Liver (tissue), 9 donors: ENCODE results near the gene AIMP1. TPM values are rescaled to one million over a fixed set of nuclear protein-coding genes. Genes with fewer than 3 reads are reported as not detected.

Source experiments
- DNase-seq: peaks from one replicate; pipeline ENCODE4 v3.0.0-alpha.2; 2017; ENCODE audit warnings: low spot score
- H3K27ac ChIP-seq, 2 donors: one replicate each; pipeline ENCODE4 v1.7.0; 2013; ENCODE audit warnings: inconsistent platforms in 2 of 2, low read length in 2 of 2, control low read depth in 1 of 2, low read depth in 1 of 2, mild to moderate bottlenecking in 1 of 2
- H3K27me3 ChIP-seq, 4 donors: one replicate each; pipeline versions ENCODE4 v1.6.1 to v1.7.0; 2013; ENCODE audit warnings: low read length in 3 of 4, inconsistent platforms in 1 of 4, mild to moderate bottlenecking in 1 of 4, moderate library complexity in 1 of 4; ENCODE audit not compliant: control insufficient read depth in 4 of 4, insufficient read depth in 4 of 4
- H3K36me3 ChIP-seq, 4 donors: one replicate each; pipeline versions ENCODE4 v1.6.1 to v1.7.0; 2013; ENCODE audit warnings: low read length in 3 of 4, mild to moderate bottlenecking in 3 of 4, low read depth in 1 of 4, moderate library complexity in 1 of 4; ENCODE audit not compliant: control insufficient read depth in 4 of 4, insufficient read depth in 3 of 4
- H3K4me1 ChIP-seq, 4 donors: one replicate each; pipeline versions ENCODE4 v1.6.1 to v1.7.0; 2013; ENCODE audit warnings: low read length in 3 of 4, mild to moderate bottlenecking in 3 of 4, moderate library complexity in 1 of 4; ENCODE audit not compliant: control insufficient read depth in 4 of 4, insufficient read depth in 4 of 4
- H3K4me3 ChIP-seq, 3 donors: one replicate each; pipeline versions ENCODE4 v1.6.1 to v1.7.0; 2013; ENCODE audit warnings: low read length in 3 of 3, control low read depth in 1 of 3, low read depth in 1 of 3, mild to moderate bottlenecking in 1 of 3
- H3K9ac ChIP-seq, 2 donors: one replicate each; pipeline ENCODE4 v1.7.0; 2013; ENCODE audit warnings: low read length in 2 of 2, mild to moderate bottlenecking in 2 of 2, moderate library complexity in 2 of 2, control low read depth in 1 of 2, low read depth in 1 of 2
- H3K9me3 ChIP-seq, 4 donors: one replicate each; pipeline versions ENCODE4 v1.6.1 to v1.7.0; 2013; ENCODE audit warnings: low read length in 3 of 4; ENCODE audit not compliant: control insufficient read depth in 4 of 4
- ATF3 ChIP-seq: IDR thresholded peaks from 2 replicates; pipeline ENCODE4 v1.6.1; 2016; ENCODE audit warnings: antibody characterized with exemption
- EGR1 ChIP-seq, 2 donors: IDR thresholded peaks; 2 replicates each; pipeline ENCODE4 v1.6.1; 2016 to 2018; ENCODE audit warnings: antibody characterized with exemption in 2 of 2, low read depth in 2 of 2
- FOXA1 ChIP-seq: IDR thresholded peaks from 2 replicates; pipeline ENCODE4 v1.6.1; 2016; ENCODE audit warnings: antibody characterized with exemption
- FOXA2 ChIP-seq: IDR thresholded peaks from 2 replicates; pipeline ENCODE4 v1.6.1; 2016; ENCODE audit warnings: antibody characterized with exemption
- GABPA ChIP-seq, 2 donors: IDR thresholded peaks in 1 of 2; conservative IDR thresholded peaks in 1 of 2; 2 replicates each; pipeline ENCODE4 v1.6.1; 2016; ENCODE audit warnings: antibody characterized with exemption in 2 of 2, mild to moderate bottlenecking in 1 of 2, moderate library complexity in 1 of 2
- HNF4A ChIP-seq, 2 donors: conservative IDR thresholded peaks; 2 replicates each; pipeline ENCODE4 v1.6.1; 2016; ENCODE audit warnings: antibody characterized with exemption in 2 of 2, mild to moderate bottlenecking in 2 of 2
- HNF4G ChIP-seq: IDR thresholded peaks from 2 replicates; pipeline ENCODE4 v1.6.1; 2016; ENCODE audit warnings: antibody characterized with exemption
- JUND ChIP-seq, 2 donors: IDR thresholded peaks; 2 replicates each; pipeline ENCODE4 v1.6.1; 2016; ENCODE audit warnings: antibody characterized with exemption in 2 of 2
- NR2F2 ChIP-seq: IDR thresholded peaks from 2 replicates; pipeline ENCODE4 v1.6.1; 2016; ENCODE audit warnings: antibody characterized with exemption
- RAD21 ChIP-seq, 2 donors: IDR thresholded peaks; 2 replicates each; pipeline ENCODE4 v1.6.1; 2016; ENCODE audit warnings: antibody characterized with exemption in 2 of 2, mild to moderate bottlenecking in 2 of 2
- REST ChIP-seq: IDR thresholded peaks from 2 replicates; pipeline ENCODE4 v1.6.1; 2016; ENCODE audit warnings: antibody characterized with exemption, mild to moderate bottlenecking
- RXRA ChIP-seq, 2 donors: IDR thresholded peaks; 2 replicates each; pipeline ENCODE4 v1.6.1; 2017 to 2018; ENCODE audit warnings: antibody characterized with exemption in 2 of 2, mild to moderate bottlenecking in 1 of 2
- SP1 ChIP-seq: IDR thresholded peaks from 2 replicates; pipeline ENCODE4 v1.6.1; 2018; ENCODE audit warnings: antibody characterized with exemption, mild to moderate bottlenecking
- YY1 ChIP-seq: IDR thresholded peaks from 2 replicates; pipeline ENCODE4 v1.6.1; 2016; ENCODE audit warnings: antibody characterized with exemption, mild to moderate bottlenecking
- WGBS: extraction: QIAGEN DNeasy Blood & Tissue Kit; methylation state at CpG from one replicate; pipeline ENCODE4 v1.1.7; 2013; 5-methylcytosine and 5-hydroxymethylcytosine counted together
- polyA plus RNA-seq, 2 donors: library from polyadenylated mRNA; stranded (reverse) in 1 of 2; unstranded in 1 of 2; fragments of 200-250 nt in 1 of 2; fragments of >200 nt in 1 of 2; fragmentation: Nextera tagmentation in 1 of 2; extraction: Ambion mirVana in 1 of 2; gene quantifications; one replicate each; pipeline versions ENCODE4 v1.2.1 to v1.2.3, GENCODE V29; 2013 to 2015
- total RNA-seq, 2 donors: library from RNA; depleted of rRNA; stranded (reverse); fragments of >200 nt; gene quantifications; one replicate each; pipeline ENCODE4 v1.2.3, GENCODE V29; 2014
- TF ChIP-seq, protein P1 (sequence below): IDR thresholded peaks from 2 replicates; pipeline ENCODE4 v1.6.1; 2016; ENCODE audit warnings: antibody characterized with exemption
- donor health status: healthy.
- donor health status: healthy.
- donor health status: healthy.
- donor health status: healthy.
- donor health status: healthy.

AIMP1 gene
- total and polyA plus RNA-seq, 4 donors = 8.6 to 44.6 (median 10.5) TPM

- H3K27me3 ChIP-seq = no peaks in the 10 kb centered on the region
- H3K9me3 ChIP-seq = no peaks in the 10 kb centered on the region
- H3K4me1 ChIP-seq = peaks cover 0 to 13% (median 0%) of the 10 kb centered on the region in 4 donors
- WGBS = 95% methylated on average over 2 of the region's 2 CpGs
- H3K27ac ChIP-seq = no peak overlapping the region
- peaks cover 4 to 19% (median 14%) of the 10 kb centered on the region in 4 donors for H3K36me3 ChIP-seq
- H3K9ac ChIP-seq = no peak overlapping the region
- no peak for DNase-seq
- TF ChIP-seq YY1 = no peak
- TF ChIP-seq REST = no peak
- no peak for TF ChIP-seq RAD21 (IDR thresholded peaks at IDR 0.05)
- TF ChIP-seq HNF4G = no peak
- no peak for TF ChIP-seq FOXA2
- TF ChIP-seq, protein P1, sequence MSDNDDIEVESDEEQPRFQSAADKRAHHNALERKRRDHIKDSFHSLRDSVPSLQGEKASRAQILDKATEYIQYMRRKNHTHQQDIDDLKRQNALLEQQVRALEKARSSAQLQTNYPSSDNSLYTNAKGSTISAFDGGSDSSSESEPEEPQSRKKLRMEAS = no peak
- no peak for TF ChIP-seq RXRA (IDR thresholded peaks at IDR 0.05)
- TF ChIP-seq ATF3 = no peak
- no peak for TF ChIP-seq JUND (IDR thresholded peaks at IDR 0.05)
- TF ChIP-seq EGR1 (IDR thresholded peaks at IDR 0.05; ENCODE audit: low read depth in 2 of 2) = no peak
- no peak overlapping the region for H3K4me3 ChIP-seq
Observed at GRCh38 chr4:106289737-106290136, 26.6 kb upstream of the AIMP1 start.

DNA sequence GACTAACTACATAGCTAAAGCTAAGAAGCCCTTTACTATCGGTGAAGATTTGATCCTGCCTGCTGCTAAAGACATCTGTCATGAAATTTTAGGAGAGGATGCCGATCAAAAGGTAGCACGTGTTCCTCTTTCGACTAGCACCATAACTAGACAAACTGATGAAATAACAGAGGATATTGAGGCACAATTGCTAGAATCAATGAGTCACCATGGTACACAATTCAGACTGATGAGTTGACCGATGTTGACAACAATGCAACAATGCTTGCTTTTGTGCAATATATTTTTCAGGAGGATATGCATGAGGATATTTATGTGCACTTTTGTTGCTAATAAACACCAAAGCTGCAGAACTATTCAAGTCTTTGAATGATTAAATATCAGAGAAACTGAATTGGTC lies 24.7 kb upstream of the AIMP1 start:
- no peaks in the 10 kb centered on the region for H3K9me3 ChIP-seq
- H3K4me1 ChIP-seq = peaks cover 0 to 9% (median 0%) of the 10 kb centered on the region in 4 donors
- WGBS = 97% methylated on average over 5 of the region's 5 CpGs
- no peak overlapping the region for H3K27ac ChIP-seq
- peaks cover 4 to 22% (median 19%) of the 10 kb centered on the region in 4 donors for H3K36me3 ChIP-seq
- TF ChIP-seq RAD21 (IDR thresholded peaks at IDR 0.05) = no peak
- no peak for TF ChIP-seq HNF4A (conservative IDR thresholded peaks at IDR 0.05)
- TF ChIP-seq, protein P1 = no peak
- no peak for TF ChIP-seq FOXA1
- no peak for TF ChIP-seq FOXA2
- no peak for TF ChIP-seq SP1
- TF ChIP-seq EGR1 (IDR thresholded peaks at IDR 0.05; ENCODE audit: low read depth in 2 of 2) = no peak
- no peak for TF ChIP-seq HNF4G
- no peak for TF ChIP-seq NR2F2
- TF ChIP-seq ATF3 = no peak
- no peak for TF ChIP-seq GABPA (IDR thresholded peaks at IDR 0.05 in 1 of 2, conservative IDR thresholded peaks at IDR 0.05 in 1 of 2)
- H3K4me3 ChIP-seq = no peak overlapping the region
- DNase-seq = no peak
- H3K9ac ChIP-seq = no peak overlapping the region
- no peaks in the 10 kb centered on the region for H3K27me3 ChIP-seq
